Measurements from ENCODE around the gene MEF2A.

GRCh38 chr15:99656205-99656604 lies 90.4 kb downstream of the MEF2A start:
- TF ChIP-seq CTCF (conservative IDR thresholded peaks at IDR 0.05; ENCODE audit: low read depth, low read length) (no peak), EZH2 (IDR thresholded peaks at IDR 0.05; ENCODE audit: low read length, unreplicated experiment) (no peak)
